OCI-LY7 (cell line): ENCODE data around the gene USP6. TPM values are rescaled to one million over a fixed set of nuclear protein-coding genes. Genes with fewer than 3 reads are reported as not detected.
"Not testable (repeated sequence)": the region's sequence is repeated elsewhere in the genome, so short reads cannot be mapped to it uniquely, and the experiment has no call there.

Experiments used
- BruUV-seq: library from RNA; stranded (reverse); fragments of 400-500 nt; replicated peaks from 2 replicates; lab custom pipeline; 2021; lab: Mats Ljungman, UMichigan
- CTCF ChIA-PET: fragments of 300-600 bp; sonication (Branson Sonifier 250); formaldehyde crosslinking; loops from one replicate; lab custom pipeline; 2022; ENCODE audit warnings: antibody characterized with exemption; ENCODE audit not compliant: unreplicated experiment; lab: Charles Lee
- POLR2A ChIA-PET: fragments of 300-600 bp; sonication (Branson Sonifier 250); formaldehyde crosslinking; loops from one replicate; lab custom pipeline; 2022; ENCODE audit warnings: antibody characterized with exemption; lab: Charles Lee
- DNase-seq: peaks from one replicate; pipeline ENCODE4 v3.0.0-alpha.2; 2015; ENCODE audit warnings: low spot score
- H2AFZ ChIP-seq: fragments of 200-600 bp; sonication (generic), shearing (Covaris generic); 2 replicates; pipeline ENCODE4 v1.6.1; 2014; ENCODE audit warnings: mild to moderate bottlenecking, antibody characterized with exemption, low read length, moderate library complexity
- H3K27ac ChIP-seq: fragments of 200-600 bp; sonication (generic); 2 replicates; pipeline ENCODE4 v1.5.1; 2014; ENCODE audit warnings: mixed run types, low read depth, mild to moderate bottlenecking, moderate library complexity, low read length, inconsistent platforms; ENCODE audit not compliant: poor library complexity, severe bottlenecking
- H3K36me3 ChIP-seq: fragments of 200-600 bp; sonication (generic); 2 replicates; pipeline ENCODE4 v1.6.1; 2014; ENCODE audit warnings: mild to moderate bottlenecking, antibody characterized with exemption, low read length, moderate library complexity, mixed read lengths; ENCODE audit not compliant: insufficient read depth
- H3K4me1 ChIP-seq: fragments of 200-600 bp; sonication (generic); 2 replicates; pipeline ENCODE4 v1.5.1; 2014; ENCODE audit warnings: mild to moderate bottlenecking, low read length; ENCODE audit not compliant: insufficient read depth, poor library complexity, severe bottlenecking
- H3K4me2 ChIP-seq: fragments of 200-600 bp; sonication (generic); 2 replicates; pipeline ENCODE4 v1.6.1; 2014; ENCODE audit warnings: mild to moderate bottlenecking, low read length
- H3K4me3 ChIP-seq: fragments of 200-600 bp; sonication (generic); 2 replicates; pipeline ENCODE4 v1.5.1; 2014; ENCODE audit warnings: mild to moderate bottlenecking, low read depth, low read length; ENCODE audit not compliant: poor library complexity, severe bottlenecking
- H3K79me2 ChIP-seq: fragments of 200-600 bp; sonication (generic); 2 replicates; pipeline ENCODE4 v1.6.1; 2016; ENCODE audit warnings: low read depth, mild to moderate bottlenecking, low read length, moderate library complexity, mixed read lengths; ENCODE audit not compliant: insufficient read depth
- H3K9me2 ChIP-seq: fragments of 200-600 bp; sonication (generic); 2 replicates; pipeline ENCODE4 v1.6.1; 2016; ENCODE audit warnings: mild to moderate bottlenecking, low read length, mixed read lengths; ENCODE audit not compliant: insufficient read depth
- H3K9me3 ChIP-seq: fragments of 200-600 bp; sonication (generic); 2 replicates; pipeline ENCODE4 v1.6.1; 2014; ENCODE audit warnings: mild to moderate bottlenecking, mixed run types, low read length, mixed read lengths
- H4K20me1 ChIP-seq: fragments of 200-600 bp; sonication (generic); 2 replicates; pipeline ENCODE4 v1.6.1; 2014; ENCODE audit warnings: mild to moderate bottlenecking, antibody characterized with exemption, low read length, moderate library complexity, mixed read lengths; ENCODE audit not compliant: insufficient read depth
- EZH2phosphoT487 ChIP-seq: fragments of 200-600 bp; sonication (generic); IDR thresholded peaks from 2 replicates; pipeline ENCODE4 v1.6.1; 2018; ENCODE audit warnings: low read depth, borderline replicate concordance, mild to moderate bottlenecking, mixed run types, antibody characterized with exemption, low read length, moderate library complexity, mixed read lengths
- intact Hi-C: fragments of 100-400 bp; cut with micrococcal nuclease; formaldehyde crosslinking; loops from one replicate; pipeline ENCODE4 v1.10.0; 2022; ENCODE audit not compliant: unreplicated experiment
- total RNA-seq, 2 experiments: library from RNA; depleted of rRNA in 1 of 2; stranded (reverse); fragments of >200 nt in 1 of 2; shearing (Covaris generic) in 1 of 2; gene quantifications; 2 replicates each; pipeline ENCODE4 v1.2.3, GENCODE V29; 2014 to 2022
- TF ChIP-seq, protein P1 (sequence below): fragments of 200-600 bp; sonication (generic); conservative IDR thresholded peaks from 2 replicates; pipeline ENCODE4 v1.5.1; 2014; ENCODE audit warnings: mild to moderate bottlenecking, antibody characterized with exemption, low read length, moderate library complexity, mixed read lengths

Gene USP6
- total RNA-seq, 2 experiments from 2014 or later: 0.03 to 0.11 TPM

GRCh38 chr17:5138616-5139457 lies 23.0 kb downstream of the USP6 start:
- Histone ChIP-seq H3K79me2 (no peaks in the 10 kb centered on the region), H4K20me1 (no peaks in the 10 kb centered on the region), H3K9me2 (no peaks in the 10 kb centered on the region), H2AFZ (no peak overlapping the region), H3K4me3 (no peak overlapping the region), H3K36me3 (no peaks in the 10 kb centered on the region), H3K4me1 (no peaks in the 10 kb centered on the region), H3K27ac (no peak overlapping the region), H3K4me2 (no peak overlapping the region), H3K9me3 (no peaks in the 10 kb centered on the region)
- TF ChIP-seq, protein P1, sequence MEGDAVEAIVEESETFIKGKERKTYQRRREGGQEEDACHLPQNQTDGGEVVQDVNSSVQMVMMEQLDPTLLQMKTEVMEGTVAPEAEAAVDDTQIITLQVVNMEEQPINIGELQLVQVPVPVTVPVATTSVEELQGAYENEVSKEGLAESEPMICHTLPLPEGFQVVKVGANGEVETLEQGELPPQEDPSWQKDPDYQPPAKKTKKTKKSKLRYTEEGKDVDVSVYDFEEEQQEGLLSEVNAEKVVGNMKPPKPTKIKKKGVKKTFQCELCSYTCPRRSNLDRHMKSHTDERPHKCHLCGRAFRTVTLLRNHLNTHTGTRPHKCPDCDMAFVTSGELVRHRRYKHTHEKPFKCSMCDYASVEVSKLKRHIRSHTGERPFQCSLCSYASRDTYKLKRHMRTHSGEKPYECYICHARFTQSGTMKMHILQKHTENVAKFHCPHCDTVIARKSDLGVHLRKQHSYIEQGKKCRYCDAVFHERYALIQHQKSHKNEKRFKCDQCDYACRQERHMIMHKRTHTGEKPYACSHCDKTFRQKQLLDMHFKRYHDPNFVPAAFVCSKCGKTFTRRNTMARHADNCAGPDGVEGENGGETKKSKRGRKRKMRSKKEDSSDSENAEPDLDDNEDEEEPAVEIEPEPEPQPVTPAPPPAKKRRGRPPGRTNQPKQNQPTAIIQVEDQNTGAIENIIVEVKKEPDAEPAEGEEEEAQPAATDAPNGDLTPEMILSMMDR: no peak
- TF ChIP-seq EZH2phosphoT487: no peak
- ChIA-PET CTCF (no interaction called here), POLR2A (no interaction called here)
- no TSS peak for BruUV-seq
- intact Hi-C loops: no loop called here
- DNase-seq: no peak

DNA sequence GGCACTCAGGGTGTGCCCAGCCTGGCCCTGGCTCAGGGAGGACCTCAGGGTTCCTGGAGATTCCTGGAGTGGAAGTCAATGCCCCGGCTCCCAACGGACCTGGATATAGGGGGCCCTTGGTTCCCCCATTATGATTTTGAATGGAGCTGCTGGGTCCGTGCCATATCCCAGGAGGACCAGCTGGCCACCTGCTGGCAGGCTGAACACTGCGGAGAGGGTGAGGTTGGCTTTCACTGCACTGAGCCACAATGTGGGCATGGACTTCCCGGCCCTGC lies 23.6 kb downstream of the USP6 start:
- H3K9me2 ChIP-seq: no peaks in the 10 kb centered on the region
- H4K20me1 ChIP-seq: no peaks in the 10 kb centered on the region
- BruUV-seq: no TSS peak
- no peak overlapping the region for H3K4me2 ChIP-seq
- H3K9me3 ChIP-seq: no peaks in the 10 kb centered on the region
- POLR2A ChIA-PET: no interaction called here
- no peaks in the 10 kb centered on the region for H3K79me2 ChIP-seq
- CTCF ChIA-PET: no interaction called here
- H3K4me1 ChIP-seq: no peaks in the 10 kb centered on the region
- no peak overlapping the region for H3K27ac ChIP-seq
- no peaks in the 10 kb centered on the region for H3K36me3 ChIP-seq
- no peak overlapping the region for H3K4me3 ChIP-seq
- intact Hi-C loops: no loop called here
- no peak overlapping the region for H2AFZ ChIP-seq
- DNase-seq: no peak
- no peak for TF ChIP-seq EZH2phosphoT487
- TF ChIP-seq, protein P1: no peak

- H3K4me2 ChIP-seq, H3K9me3 ChIP-seq, H3K4me1 ChIP-seq, H3K27ac ChIP-seq, CTCF ChIA-PET, H3K9me2 ChIP-seq, H4K20me1 ChIP-seq, H3K79me2 ChIP-seq, H3K4me3 ChIP-seq, POLR2A ChIA-PET, DNase-seq, H2AFZ ChIP-seq, BruUV-seq, H3K36me3 ChIP-seq, intact Hi-C loops: not testable (repeated sequence)
These were observed 27.0 kb downstream of the USP6 start for GRCh38 chr17:5142877-5143276.

DNA sequence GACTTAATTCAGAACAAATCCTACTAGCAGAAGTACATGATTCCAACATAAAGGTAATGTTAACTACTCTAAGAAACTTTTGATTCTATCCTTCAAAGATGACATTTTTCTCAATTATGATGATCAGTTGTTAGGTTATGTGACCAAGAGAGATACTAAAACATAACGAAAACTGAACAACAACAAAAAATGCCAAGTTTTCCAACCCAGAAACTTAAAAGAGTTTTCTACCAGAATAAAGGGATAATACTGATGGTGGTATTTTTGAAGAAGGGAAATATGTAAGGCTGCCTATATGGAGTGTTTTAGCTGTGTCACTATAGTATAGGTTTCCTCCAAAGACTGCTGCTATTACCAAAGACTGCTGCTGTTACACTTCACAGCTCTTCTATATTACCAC lies 30.3 kb downstream of the USP6 start:
- H3K4me1 ChIP-seq, H3K9me3 ChIP-seq, H3K4me2 ChIP-seq, H3K36me3 ChIP-seq, H3K9me2 ChIP-seq, CTCF ChIA-PET, POLR2A ChIA-PET, BruUV-seq, DNase-seq, H3K27ac ChIP-seq, H3K4me3 ChIP-seq, intact Hi-C loops, H3K79me2 ChIP-seq, H2AFZ ChIP-seq, H4K20me1 ChIP-seq: not testable (repeated sequence)

- H3K9me3 ChIP-seq, H3K27ac ChIP-seq, BruUV-seq, H3K4me1 ChIP-seq, POLR2A ChIA-PET, CTCF ChIA-PET, H3K36me3 ChIP-seq, H3K4me3 ChIP-seq, H3K9me2 ChIP-seq, H4K20me1 ChIP-seq, H3K4me2 ChIP-seq, H2AFZ ChIP-seq, intact Hi-C loops, H3K79me2 ChIP-seq, DNase-seq: not testable (repeated sequence)
These were observed 44.9 kb downstream of the USP6 start for GRCh38 chr17:5160702-5161101.
